ENCODE measurements around the gene RARS2. TPM values are rescaled to one million over a fixed set of nuclear protein-coding genes. Genes with fewer than 3 reads are reported as not detected.

RARS2 gene
- total and polyA plus RNA-seq, 2 donors from 2014 or later: 23.4 to 31.7 TPM

DNA sequence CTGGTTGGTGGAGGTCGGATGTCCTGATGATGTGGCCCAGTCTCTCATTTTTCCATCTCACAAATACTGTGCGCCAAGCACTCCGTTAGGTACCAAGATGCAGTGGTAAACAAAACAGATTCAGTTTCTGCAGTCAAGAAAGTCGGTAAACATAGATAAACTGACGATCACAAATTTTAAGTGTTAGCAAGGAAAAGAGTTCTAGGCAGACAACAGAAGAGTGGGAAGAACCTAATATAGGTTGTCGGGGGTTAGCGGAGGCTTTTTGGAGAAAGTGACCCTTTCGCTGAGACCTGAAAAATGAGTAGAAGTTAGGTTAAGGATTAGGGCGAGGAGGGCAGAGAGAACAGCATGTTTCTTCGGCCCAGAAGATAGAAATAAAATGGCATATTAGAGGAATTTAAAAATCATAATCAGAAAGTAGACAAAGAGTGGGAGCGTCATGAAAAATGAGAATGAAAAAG, 662 bp upstream of the RARS2 start:
- no peaks in the 10 kb centered on the region for H3K27me3 ChIP-seq (ENCODE audit: control insufficient read depth, insufficient read depth, low read length)
- peak overlapping the region in 1 of 2 donors; percentile 68 for H3K27ac ChIP-seq (ENCODE audit: low read depth in 2 of 2, low read length in 2 of 2)
- intact Hi-C loops (cut with DNase I): no loop called here
- FAIRE-seq: no peak
- DNase-seq: no peak
- peak overlapping the region; percentile 82 to 100 (median 87) for H3K9ac ChIP-seq (ENCODE audit: low read length in 3 of 3)
- TF ChIP-seq, protein P1, sequence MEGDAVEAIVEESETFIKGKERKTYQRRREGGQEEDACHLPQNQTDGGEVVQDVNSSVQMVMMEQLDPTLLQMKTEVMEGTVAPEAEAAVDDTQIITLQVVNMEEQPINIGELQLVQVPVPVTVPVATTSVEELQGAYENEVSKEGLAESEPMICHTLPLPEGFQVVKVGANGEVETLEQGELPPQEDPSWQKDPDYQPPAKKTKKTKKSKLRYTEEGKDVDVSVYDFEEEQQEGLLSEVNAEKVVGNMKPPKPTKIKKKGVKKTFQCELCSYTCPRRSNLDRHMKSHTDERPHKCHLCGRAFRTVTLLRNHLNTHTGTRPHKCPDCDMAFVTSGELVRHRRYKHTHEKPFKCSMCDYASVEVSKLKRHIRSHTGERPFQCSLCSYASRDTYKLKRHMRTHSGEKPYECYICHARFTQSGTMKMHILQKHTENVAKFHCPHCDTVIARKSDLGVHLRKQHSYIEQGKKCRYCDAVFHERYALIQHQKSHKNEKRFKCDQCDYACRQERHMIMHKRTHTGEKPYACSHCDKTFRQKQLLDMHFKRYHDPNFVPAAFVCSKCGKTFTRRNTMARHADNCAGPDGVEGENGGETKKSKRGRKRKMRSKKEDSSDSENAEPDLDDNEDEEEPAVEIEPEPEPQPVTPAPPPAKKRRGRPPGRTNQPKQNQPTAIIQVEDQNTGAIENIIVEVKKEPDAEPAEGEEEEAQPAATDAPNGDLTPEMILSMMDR (IDR thresholded peaks at IDR 0.05; ENCODE audit: borderline replicate concordance, extremely low read depth, insufficient read depth): no peak
- peak overlapping the region; percentile 99 to 100 (median 100) for H3K4me3 ChIP-seq (ENCODE audit: low read length in 3 of 3)
- H3K36me3 ChIP-seq (ENCODE audit: control insufficient read depth in 2 of 3, insufficient read depth in 3 of 3, low read length in 3 of 3): peaks cover 2 to 5% (median 4%) of the 10 kb centered on the region in 3 donors
- no peaks in the 10 kb centered on the region for H3K9me3 ChIP-seq (ENCODE audit: control insufficient read depth in 2 of 3, insufficient read depth in 1 of 3, low read length in 3 of 3)
- peaks cover 0 to 8% (median 7%) of the 10 kb centered on the region in 3 donors for H3K4me1 ChIP-seq (ENCODE audit: control insufficient read depth in 2 of 3, insufficient read depth in 2 of 3, low read depth in 1 of 3, low read length in 3 of 3)

GRCh38 chr6:87588756-87589407, 905 bp downstream of the RARS2 start:
- H3K27me3 ChIP-seq (ENCODE audit: control insufficient read depth, insufficient read depth, low read length): no peaks in the 10 kb centered on the region
- no peak for DNase-seq
- peak overlapping the region; percentile 87 to 100 (median 92) for H3K9ac ChIP-seq (ENCODE audit: low read length in 3 of 3)
- TF ChIP-seq, protein P1 (IDR thresholded peaks at IDR 0.05; ENCODE audit: borderline replicate concordance, extremely low read depth, insufficient read depth): no peak
- H3K9me3 ChIP-seq (ENCODE audit: control insufficient read depth in 2 of 3, insufficient read depth in 1 of 3, low read length in 3 of 3): no peaks in the 10 kb centered on the region
- H3K4me3 ChIP-seq (ENCODE audit: low read length in 3 of 3): peak overlapping the region; percentile 99 to 100 (median 100)
- H3K27ac ChIP-seq (ENCODE audit: low read depth in 2 of 2, low read length in 2 of 2): no peak overlapping the region
- H3K36me3 ChIP-seq (ENCODE audit: control insufficient read depth in 2 of 3, insufficient read depth in 3 of 3, low read length in 3 of 3): no peaks in the 10 kb centered on the region
- peaks cover 0 to 8% (median 7%) of the 10 kb centered on the region in 3 donors for H3K4me1 ChIP-seq (ENCODE audit: control insufficient read depth in 2 of 3, insufficient read depth in 2 of 3, low read depth in 1 of 3, low read length in 3 of 3)
- no peak for FAIRE-seq
- intact Hi-C loops (cut with DNase I): no loop called here

DNA sequence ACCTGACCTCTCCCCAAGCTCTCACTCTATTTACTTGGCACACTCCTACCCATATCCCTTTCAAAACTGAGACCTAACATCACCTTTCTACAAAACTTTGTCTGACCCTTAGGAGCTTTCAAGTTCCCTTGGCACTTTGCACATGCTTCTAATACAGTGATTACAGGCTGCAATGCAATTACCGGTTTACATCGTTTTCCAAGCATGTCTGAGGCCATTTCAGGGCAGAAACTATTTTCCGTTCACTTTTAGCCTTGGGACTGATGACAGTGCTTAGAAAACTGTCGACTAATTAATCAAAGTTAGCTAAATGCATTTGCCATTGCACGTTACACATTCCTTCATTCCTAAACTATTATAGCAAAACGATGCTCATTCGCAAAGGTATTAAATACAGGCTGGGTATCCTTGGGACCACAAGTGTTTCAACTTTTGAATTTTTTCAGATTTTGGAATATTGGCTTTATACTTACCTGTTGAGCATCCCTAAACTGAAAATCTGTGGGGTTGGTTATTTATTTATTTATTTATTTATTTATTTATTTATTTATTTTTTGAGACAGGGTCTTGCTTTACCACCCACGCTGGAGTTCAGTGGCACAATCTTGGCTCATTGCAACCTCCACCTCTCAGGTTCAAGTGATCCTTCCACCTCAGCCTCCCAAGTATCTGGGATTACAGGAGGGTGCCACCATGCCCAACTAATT, 3.3 kb downstream of the RARS2 start:
- intact Hi-C loops (cut with DNase I): no loop called here
- Histone ChIP-seq H3K4me1 (ENCODE audit: control insufficient read depth in 2 of 3, insufficient read depth in 2 of 3, low read depth in 1 of 3, low read length in 3 of 3) (peaks cover 0 to 8% (median 7%) of the 10 kb centered on the region in 3 donors), H3K9me3 (ENCODE audit: control insufficient read depth in 2 of 3, insufficient read depth in 1 of 3, low read length in 3 of 3) (no peaks in the 10 kb centered on the region), H3K36me3 (ENCODE audit: control insufficient read depth in 2 of 3, insufficient read depth in 3 of 3, low read length in 3 of 3) (peaks cover 0 to 2% (median 0%) of the 10 kb centered on the region in 3 donors), H3K27ac (ENCODE audit: low read depth in 2 of 2, low read length in 2 of 2) (no peak overlapping the region), H3K27me3 (ENCODE audit: control insufficient read depth, insufficient read depth, low read length) (no peaks in the 10 kb centered on the region), H3K4me3 (ENCODE audit: low read length in 3 of 3) (no peak overlapping the region), H3K9ac (ENCODE audit: low read length in 3 of 3) (no peak overlapping the region)
- no peak for DNase-seq
- FAIRE-seq: no peak
- TF ChIP-seq, protein P1 (IDR thresholded peaks at IDR 0.05; ENCODE audit: borderline replicate concordance, extremely low read depth, insufficient read depth): no peak

Measured in kidney (tissue), 14 donors.